Gastrocnemius medialis (tissue), 4 donors: ENCODE results near the gene RAB10. TPM values are rescaled to one million over a fixed set of nuclear protein-coding genes. Genes with fewer than 3 reads are reported as not detected.
A peak's percentile ranks its signal among the peaks of the same experiment; 100 is the strongest.

Experiments
- ATAC-seq, 2 donors: fragments of 150-250 bp; one replicate each; pipeline ENCODE4 v1.9.1; 2016
- DNase-seq, 2 donors: peaks; one replicate each; pipeline ENCODE4 v3.0.0-alpha.2; 2019
- H3K27ac ChIP-seq, 4 donors: fragments of 200-600 bp; sonication (generic); 1 replicate in 1 of 4; 2 replicates in 3 of 4; pipeline ENCODE4 v1.5.1; 2016 to 2018; ENCODE audit warnings: mild to moderate bottlenecking in 2 of 4, moderate library complexity in 1 of 4
- H3K27me3 ChIP-seq, 3 donors: fragments of 200-600 bp; sonication (generic) in 2 of 3; 1 replicate in 1 of 3; 2 replicates in 2 of 3; pipeline versions ENCODE4 v1.5.1 to v1.6.0; 2016 to 2019; ENCODE audit warnings: mild to moderate bottlenecking in 1 of 3, moderate library complexity in 1 of 3
- H3K36me3 ChIP-seq, 2 donors: fragments of 200-600 bp; sonication (generic) in 1 of 2; one replicate each; pipeline ENCODE4 v1.5.1; 2017 to 2018
- H3K4me1 ChIP-seq, 2 donors: fragments of 200-600 bp; sonication (generic) in 1 of 2; one replicate each; pipeline ENCODE4 v1.5.1; 2016 to 2017; ENCODE audit warnings: mild to moderate bottlenecking in 2 of 2
- H3K4me3 ChIP-seq, 4 donors: fragments of 200-600 bp; sonication (generic) in 3 of 4; 1 replicate in 1 of 4; 2 replicates in 3 of 4; pipeline ENCODE4 v1.5.1; 2016 to 2019; ENCODE audit warnings: mild to moderate bottlenecking in 2 of 4
- H3K9me3 ChIP-seq, 3 donors: fragments of 200-600 bp; sonication (generic) in 2 of 3; 1 replicate in 1 of 3; 2 replicates in 2 of 3; pipeline ENCODE4 v1.5.1; 2016 to 2019
- CTCF ChIP-seq, 5 experiments: fragments of 450-650 bp in 3 of 5; fragments of 200-600 bp in 2 of 5; sonication (generic) in 2 of 5; IDR thresholded peaks in 4 of 5; conservative IDR thresholded peaks in 1 of 5; 1 replicate in 4 of 5; 2 replicates in 1 of 5; pipeline ENCODE4 v1.5.1; 2016 to 2019; ENCODE audit warnings: antibody characterized with exemption in 5 of 5, mild to moderate bottlenecking in 3 of 5, moderate library complexity in 3 of 5
- POLR2A ChIP-seq, 2 donors: fragments of 450-650 bp; IDR thresholded peaks; one replicate each; pipeline ENCODE4 v1.6.1; 2017; ENCODE audit warnings: antibody characterized with exemption in 2 of 2, mild to moderate bottlenecking in 2 of 2, moderate library complexity in 2 of 2
- in situ Hi-C, 4 donors: fragments of 200-750 bp; cut with MboI; loops; one replicate each; pipeline versions ENCODE4 v1.15.0 to v1.8.0; 2017; ENCODE audit warnings: low sequenced_read_pairs in 4 of 4
- intact Hi-C: fragments of 100-400 bp; cut with DNase I; formaldehyde crosslinking; loops from one replicate; pipeline ENCODE4 v1.15.1; 2023; ENCODE audit warnings: low total_unique reads
- total RNA-seq, 4 donors: library from RNA; depleted of rRNA; stranded (reverse); fragments of >200 nt; gene quantifications; one replicate each; pipeline versions ENCODE4 v1.1.0 to v1.2.3, GENCODE V29; 2016

Gene RAB10
- total RNA-seq, 4 donors from 2014 or later, result 138 to 234 (median 168) TPM

- no peak for TF ChIP-seq CTCF (IDR thresholded peaks at IDR 0.05 in 4 of 5, conservative IDR thresholded peaks at IDR 0.05 in 1 of 5)
- TF ChIP-seq POLR2A (IDR thresholded peaks at IDR 0.05), result no peak
- Histone ChIP-seq H3K4me3 (peak within 1 kb of the TSS; percentile 40 to 51 (median 47)), H3K27me3 (peaks cover 22 to 27% (median 23%) of the 10 kb centered on the region in 3 donors), H3K36me3 (no peaks in the 10 kb centered on the region), H3K9me3 (no peaks in the 10 kb centered on the region), H3K4me1 (peaks cover 0 to 8% of the 10 kb centered on the region in 2 donors), H3K27ac (no peak within 1 kb of the TSS)
- in situ Hi-C loops, result no loop called here
- ATAC-seq (peak in 1 of 2 donors; percentile 7), DNase-seq (no peak)
- intact Hi-C loops, result no loop called here
These were observed 139.2 kb downstream of the RAB10 start, which contains the start of gene GAREM2 for GRCh38 chr2:26172871-26173775. Gene GAREM2, plus strand, starts transcription at chr2:26173088. Its CDS starts 133 bp downstream, at chr2:26173221.

- no peak for TF ChIP-seq CTCF (IDR thresholded peaks at IDR 0.05 in 4 of 5, conservative IDR thresholded peaks at IDR 0.05 in 1 of 5)
- TF ChIP-seq POLR2A (IDR thresholded peaks at IDR 0.05), result no peak
- DNase-seq (no peak), ATAC-seq (no peak)
- no peaks in the 10 kb centered on the region for H3K9me3 ChIP-seq
- peaks cover 22 to 27% (median 23%) of the 10 kb centered on the region in 3 donors for H3K27me3 ChIP-seq
- H3K4me3 ChIP-seq, result peak overlapping the region in 3 of 4 donors; percentile 39 to 51 (median 46)
- no peak overlapping the region for H3K27ac ChIP-seq
- in situ Hi-C loops, result no loop called here
- intact Hi-C loops, result no loop called here
- H3K36me3 ChIP-seq, result no peaks in the 10 kb centered on the region
- peaks cover 0 to 9% of the 10 kb centered on the region in 2 donors for H3K4me1 ChIP-seq
These were observed 140.0 kb downstream of the RAB10 start for GRCh38 chr2:26173776-26174482.

GRCh38 chr2:26174691-26175465, 141.0 kb downstream of the RAB10 start:
- no peak for ATAC-seq
- H3K9me3 ChIP-seq, result no peaks in the 10 kb centered on the region
- intact Hi-C loops (no loop called here), in situ Hi-C loops (no loop called here)
- no peaks in the 10 kb centered on the region for H3K36me3 ChIP-seq
- peaks cover 22 to 27% (median 23%) of the 10 kb centered on the region in 3 donors for H3K27me3 ChIP-seq
- no peak overlapping the region for H3K4me3 ChIP-seq
- DNase-seq, result no peak
- peaks cover 5 to 16% of the 10 kb centered on the region in 2 donors for H3K4me1 ChIP-seq
- no peak overlapping the region for H3K27ac ChIP-seq
- TF ChIP-seq POLR2A (IDR thresholded peaks at IDR 0.05) (no peak), CTCF (IDR thresholded peaks at IDR 0.05 in 4 of 5, conservative IDR thresholded peaks at IDR 0.05 in 1 of 5) (no peak)

GRCh38 chr2:26175466-26176278, 141.8 kb downstream of the RAB10 start:
- no peak overlapping the region for H3K4me3 ChIP-seq
- H3K9me3 ChIP-seq, result no peaks in the 10 kb centered on the region
- intact Hi-C loops (no loop called here), in situ Hi-C loops (no loop called here)
- peaks cover 22 to 27% (median 23%) of the 10 kb centered on the region in 3 donors for H3K27me3 ChIP-seq
- DNase-seq (no peak), ATAC-seq (no peak)
- H3K4me1 ChIP-seq, result peaks cover 5 to 16% of the 10 kb centered on the region in 2 donors
- TF ChIP-seq CTCF (IDR thresholded peaks at IDR 0.05 in 4 of 5, conservative IDR thresholded peaks at IDR 0.05 in 1 of 5) (no peak), POLR2A (IDR thresholded peaks at IDR 0.05) (no peak)
- no peak overlapping the region for H3K27ac ChIP-seq
- no peaks in the 10 kb centered on the region for H3K36me3 ChIP-seq
